Measurements from ENCODE around the gene ZNF282.

Gene ZNF282

DNA sequence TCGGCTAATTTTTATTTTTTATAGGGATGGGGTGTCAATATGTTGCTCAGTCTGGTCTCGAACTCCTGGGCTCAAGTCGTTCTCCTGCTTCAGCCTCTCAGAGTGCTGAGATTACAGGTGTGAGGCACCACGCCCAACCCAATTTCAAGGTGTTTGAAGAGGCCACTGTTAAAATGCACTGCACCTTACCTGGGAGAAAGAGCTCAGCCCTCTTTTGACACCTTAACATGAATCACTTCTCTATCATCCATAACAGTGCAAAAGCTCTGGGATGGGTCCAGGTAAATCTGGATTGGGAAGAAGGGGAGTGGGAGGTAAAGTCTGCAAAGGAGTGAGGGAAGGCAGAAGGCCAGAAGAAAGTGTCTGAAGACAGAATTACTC, 557 bp upstream of the ZNF282 start:
- DNase-seq (ENCODE audit: low spot score) = no peak

DNA sequence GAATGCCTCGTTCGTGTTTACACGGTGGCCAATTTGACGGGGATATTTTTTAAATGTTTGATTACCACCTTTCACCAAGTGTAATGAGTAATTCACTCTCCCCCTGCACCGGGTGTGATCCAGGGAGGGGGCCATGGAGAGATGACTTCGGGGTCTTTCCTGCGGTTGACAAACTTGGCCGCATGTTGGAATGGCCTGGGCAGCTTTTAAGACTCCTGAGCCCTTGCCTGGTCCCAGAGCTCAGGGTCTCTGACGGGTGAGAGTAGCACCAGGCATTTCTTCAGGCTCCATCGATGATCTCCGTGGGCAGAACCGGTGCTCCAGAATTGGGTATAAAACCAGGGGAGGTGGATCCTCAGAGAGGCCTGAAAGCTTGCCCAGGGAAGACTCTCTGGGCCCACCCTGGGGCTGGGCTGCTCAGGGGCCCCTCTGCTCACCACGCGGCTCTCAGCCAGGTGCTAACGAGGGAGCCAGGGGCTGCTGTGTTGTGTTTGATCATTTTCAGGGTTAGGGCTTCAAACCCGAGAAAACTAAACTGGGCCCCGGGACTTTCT, 882 bp downstream of the ZNF282 start:
- no peak for DNase-seq (ENCODE audit: low spot score)

DNA sequence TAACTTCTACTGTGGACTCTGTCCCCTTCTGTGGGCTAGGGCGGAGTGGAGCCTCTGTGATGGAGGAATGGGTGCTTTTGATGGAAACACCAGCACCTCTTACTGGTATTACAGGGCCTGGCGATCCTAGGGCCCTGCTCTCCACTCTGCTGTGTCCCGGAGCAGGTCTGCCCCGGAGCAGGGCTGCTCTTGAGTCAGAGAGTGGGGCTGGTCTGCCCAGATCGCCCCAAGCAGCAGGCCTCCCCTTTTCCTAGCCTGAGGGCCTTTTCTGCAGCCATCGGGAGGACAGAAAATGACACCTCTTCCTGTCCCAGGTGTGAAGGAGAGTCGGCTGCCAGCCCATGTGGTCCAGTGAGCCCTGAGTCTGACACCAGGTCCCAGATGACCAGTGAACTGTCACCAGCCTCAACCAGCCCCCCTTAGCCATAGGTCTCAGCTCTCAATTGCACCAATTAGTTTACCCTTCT, 1.4 kb downstream of the ZNF282 start:
- DNase-seq (ENCODE audit: low spot score) = no peak

DNA sequence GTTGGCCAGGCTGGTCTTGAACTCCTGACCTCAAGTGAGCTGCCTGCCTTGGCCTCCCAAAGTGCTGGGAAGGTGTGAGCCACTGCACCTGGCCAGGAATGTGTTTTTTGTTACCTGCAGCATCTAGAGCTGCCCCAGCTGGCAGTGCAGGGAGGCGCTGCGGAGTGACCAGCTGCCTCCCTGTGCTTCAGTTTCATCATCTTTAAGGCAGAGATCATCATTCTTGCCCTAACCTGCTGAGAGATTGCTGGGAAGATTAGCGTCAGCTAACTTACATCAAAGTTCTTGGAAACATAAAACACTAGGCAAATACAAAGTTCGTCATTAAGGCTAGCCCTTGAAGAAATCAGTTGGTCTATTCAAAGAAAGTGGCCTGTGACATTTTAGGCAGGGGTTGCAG, 2.3 kb downstream of the ZNF282 start:
- no peak for DNase-seq (ENCODE audit: low spot score)

DNA sequence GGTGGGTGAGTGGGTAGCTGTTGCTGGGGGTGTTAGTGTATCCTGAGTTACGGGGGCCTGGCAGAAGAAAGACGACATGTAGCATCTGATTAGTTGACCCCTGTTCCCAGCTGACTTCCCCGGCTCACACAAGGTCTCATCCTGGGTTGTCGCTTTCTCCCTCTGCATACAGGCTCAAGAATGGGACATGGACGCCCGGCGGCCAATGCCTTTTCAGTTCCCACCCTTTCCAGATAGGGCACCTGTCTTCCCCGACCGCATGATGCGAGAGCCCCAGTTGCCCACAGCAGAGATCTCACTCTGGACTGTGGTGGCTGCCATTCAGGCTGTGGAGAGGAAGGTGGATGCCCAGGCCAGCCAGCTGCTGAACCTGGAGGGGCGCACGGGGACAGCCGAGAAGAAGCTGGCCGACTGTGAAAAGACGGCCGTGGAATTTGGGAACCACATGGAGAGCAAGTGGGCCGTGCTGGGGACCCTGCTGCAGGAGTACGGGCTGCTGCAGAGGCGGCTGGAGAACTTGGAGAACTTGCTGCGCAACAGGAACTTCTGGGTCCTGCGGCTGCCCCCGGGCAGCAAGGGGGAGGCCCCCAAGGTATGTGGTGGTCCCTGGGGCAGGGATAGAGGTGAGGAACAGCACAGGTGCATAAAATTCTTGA, 2.9 kb downstream of the ZNF282 start:
- no peak for DNase-seq (ENCODE audit: low spot score)

DNA sequence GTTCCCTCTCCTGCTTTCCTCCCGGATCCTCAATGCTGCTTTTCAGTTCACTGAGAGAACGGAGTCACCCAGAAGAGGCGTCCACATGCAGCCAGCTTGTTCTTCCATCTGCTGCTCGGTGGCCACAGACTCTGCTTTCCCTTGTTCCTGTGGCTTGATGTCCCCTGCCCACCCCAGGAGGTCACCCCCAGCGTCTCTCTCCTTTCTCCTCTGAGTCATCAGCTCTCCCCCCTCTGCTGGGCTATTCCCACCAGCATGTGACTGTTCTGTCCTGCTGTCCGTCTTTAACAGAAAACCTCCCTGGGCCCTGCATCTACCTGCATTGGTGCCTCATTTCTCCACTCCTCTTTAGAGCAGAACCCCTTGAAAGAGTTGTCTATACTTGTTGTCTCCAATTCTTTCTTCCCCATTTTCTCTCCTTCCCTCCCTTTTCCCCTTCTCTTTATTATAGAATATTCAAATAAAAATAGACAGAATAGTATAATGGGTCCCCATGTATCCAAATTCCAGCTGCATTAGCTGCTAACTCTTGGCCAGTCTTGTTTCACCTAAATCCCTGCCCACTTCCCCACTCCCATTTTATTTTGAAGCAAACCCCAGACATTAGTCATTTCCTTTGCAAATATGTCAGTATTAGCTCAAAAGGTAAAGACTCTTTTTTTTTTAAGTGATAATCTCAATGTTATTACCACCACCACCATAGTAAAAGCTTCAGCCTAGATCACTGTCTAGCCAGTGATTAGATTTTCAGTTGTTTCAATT, 4.1 kb downstream of the ZNF282 start:
- no peak for DNase-seq (ENCODE audit: low spot score)

DNA sequence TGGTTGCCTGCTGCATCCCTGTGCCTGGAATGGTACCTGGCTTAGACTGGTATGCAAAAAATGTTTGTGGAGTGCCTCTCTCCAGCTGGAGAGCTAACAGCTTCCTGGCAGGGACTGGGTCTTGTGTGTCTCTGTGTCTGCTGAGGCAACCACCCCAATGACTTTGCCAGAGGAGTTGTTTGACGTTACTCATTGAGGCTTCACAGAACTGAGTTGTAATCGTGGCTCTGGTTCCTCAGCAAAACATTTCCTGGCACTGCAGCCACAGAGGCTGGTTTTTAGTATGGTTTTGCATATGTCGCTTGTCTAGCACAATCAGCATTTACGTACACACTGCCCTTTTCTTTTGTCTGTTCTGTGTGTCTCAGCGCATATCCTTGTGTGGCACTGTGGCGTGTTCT, 7.5 kb downstream of the ZNF282 start:
- no peak for DNase-seq (ENCODE audit: low spot score)

DNA sequence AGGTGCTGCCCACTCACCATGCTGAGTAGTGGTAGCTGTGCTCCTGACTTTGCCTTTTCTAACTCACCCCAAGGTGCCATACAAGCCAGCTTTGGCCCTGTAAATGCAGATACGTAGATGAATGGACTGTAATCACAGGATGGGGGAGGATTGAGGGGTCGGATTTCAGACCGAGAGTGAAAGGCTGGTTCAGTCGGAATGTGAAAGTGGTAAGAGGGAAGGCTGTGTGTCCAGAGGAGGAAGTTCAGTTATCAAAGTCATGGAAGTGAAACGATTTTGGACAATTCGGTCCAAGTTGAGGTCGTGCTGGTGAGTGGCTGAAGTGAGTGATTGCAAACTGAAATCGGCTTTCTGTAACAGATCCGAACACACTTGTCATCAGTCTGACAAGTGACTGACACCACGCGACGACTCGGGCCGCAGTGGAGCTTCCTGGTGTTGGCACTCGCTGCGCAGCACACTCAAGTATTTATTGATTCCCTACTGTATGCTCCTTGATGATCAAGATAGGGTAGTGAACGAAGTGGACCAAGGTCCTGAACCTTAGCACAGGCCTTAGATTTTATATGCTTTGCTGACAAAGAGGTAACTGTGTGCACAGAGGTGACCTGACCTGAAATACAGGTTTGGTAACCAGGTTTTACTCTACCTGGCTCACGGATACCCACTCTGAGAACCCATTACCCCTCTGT, 10.5 kb downstream of the ZNF282 start:
- no peak for DNase-seq (ENCODE audit: low spot score)

DNA sequence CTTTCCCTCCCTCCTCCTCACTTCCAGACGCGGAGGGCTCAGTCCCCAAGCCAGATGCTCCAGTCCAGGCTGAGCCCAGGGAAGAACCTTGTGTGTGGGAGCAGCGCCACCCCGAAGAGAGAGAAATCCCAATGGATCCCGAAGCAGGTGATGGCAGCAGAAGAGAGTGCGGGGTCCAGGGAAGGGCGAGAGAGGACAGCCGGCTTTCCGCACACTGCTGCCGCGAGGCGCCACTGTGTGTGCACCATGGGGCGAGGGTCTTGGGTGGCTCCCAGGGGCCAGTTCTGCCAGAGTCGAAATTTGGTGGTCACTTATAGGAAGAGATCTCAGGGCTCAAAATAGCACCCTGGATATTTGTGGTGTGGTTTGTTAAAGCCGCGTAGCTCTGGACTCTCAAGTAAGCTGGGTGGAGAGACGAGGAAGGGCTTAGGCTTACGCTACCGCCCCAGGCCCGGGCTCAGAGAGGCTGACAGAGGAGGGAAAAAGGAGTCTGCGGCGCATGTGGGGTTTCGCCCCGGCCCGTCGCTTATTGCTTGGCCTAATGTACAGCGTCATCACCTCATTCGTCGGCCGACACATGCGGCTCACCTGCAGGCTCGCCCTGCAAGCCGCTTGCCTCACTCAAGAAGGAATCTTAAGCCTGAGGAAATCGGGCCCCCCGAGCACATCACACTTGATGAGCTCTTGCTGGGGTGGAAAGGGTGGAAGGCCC, 12.1 kb downstream of the ZNF282 start:
- no peak for DNase-seq (ENCODE audit: low spot score)

DNA sequence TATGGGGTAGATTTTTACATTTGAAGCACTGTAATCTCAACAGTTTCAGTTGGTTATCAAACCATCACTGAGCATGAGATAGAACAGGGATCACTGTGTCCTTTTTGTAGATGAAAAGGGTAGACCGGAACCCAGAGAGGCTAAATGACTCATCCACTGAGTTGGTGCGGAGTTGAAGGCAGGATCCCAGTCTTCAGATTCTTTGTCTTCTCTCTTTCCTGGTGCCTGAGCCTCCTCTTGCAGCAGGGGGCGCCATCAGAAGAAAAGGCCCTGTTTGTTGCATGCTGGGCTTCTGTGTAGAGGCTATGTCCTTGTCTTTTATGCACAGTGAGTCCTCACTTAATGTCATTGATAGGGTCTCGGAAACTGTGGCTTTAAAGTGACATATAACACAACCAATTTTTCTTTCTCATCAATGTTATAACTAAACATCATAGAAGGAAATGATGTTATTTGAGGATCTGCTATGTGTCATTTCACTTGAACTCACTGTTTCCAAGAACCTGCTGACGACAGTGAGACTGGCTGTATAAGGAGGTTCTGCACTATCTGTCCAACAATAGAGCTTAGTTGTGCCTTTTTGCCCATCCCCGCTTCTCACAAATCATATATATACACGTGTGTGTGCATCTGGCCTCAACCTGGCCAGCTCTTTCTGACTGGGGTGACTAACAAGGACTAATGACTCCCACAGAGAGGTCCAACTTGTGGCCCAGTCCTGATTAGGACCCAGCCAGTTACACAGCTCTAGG, 14.3 kb downstream of the ZNF282 start:
- peak; percentile 89 for DNase-seq (ENCODE audit: low spot score)

DNA sequence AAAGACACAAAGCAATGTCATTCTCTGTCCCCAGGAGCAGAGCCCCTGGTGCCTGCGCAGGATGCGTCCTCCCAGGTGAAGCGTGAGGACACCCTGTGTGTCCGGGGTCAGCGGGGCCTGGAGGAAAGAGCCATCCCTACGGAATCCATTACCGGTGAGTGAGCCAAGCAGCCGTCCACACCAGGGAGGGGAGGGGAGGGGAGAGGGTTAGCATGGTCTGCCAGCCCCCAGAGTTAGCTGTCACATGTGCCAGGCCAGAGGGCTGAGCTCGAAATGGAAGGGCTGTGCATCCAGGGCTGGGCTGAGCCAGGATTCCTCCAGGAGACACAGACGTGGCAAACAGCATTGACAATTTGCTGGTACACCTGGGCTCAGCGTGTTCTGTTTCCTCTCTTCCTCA, 15.2 kb downstream of the ZNF282 start:
- no peak for DNase-seq (ENCODE audit: low spot score)

DNA sequence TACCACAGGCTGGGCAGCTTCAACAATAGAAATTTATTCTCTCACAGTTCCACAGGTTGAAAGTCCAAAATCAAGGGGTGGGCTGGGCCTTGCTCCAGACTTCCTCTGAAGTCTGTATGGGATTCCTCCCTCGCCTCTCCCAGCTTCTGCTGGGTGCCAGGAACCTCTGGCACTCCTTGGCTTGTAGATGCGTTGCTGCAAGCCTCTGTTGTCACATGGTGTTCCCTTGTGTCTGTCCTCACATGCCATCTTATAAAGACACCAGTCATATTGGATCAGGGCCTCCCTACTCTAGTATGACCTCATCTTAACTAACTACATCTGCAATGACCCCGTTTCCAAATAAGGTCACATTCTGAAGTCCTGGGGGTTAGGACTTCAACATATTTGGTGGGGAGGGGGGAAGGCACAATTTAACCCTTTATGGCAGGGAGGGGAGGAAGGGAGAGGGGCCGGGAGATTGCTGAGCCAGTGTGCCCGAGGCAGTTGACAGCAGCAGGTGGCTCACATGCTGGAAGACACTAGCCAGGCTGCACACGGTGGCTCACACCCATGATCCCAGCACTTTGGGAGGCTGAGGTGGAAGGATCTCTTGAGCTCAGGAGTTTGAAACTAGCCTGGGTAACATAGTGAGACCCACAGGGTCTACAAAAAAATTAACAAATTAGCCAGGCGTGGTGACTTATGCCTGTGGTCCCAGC, 18.8 kb downstream of the ZNF282 start:
- no peak for DNase-seq (ENCODE audit: low spot score)

DNA sequence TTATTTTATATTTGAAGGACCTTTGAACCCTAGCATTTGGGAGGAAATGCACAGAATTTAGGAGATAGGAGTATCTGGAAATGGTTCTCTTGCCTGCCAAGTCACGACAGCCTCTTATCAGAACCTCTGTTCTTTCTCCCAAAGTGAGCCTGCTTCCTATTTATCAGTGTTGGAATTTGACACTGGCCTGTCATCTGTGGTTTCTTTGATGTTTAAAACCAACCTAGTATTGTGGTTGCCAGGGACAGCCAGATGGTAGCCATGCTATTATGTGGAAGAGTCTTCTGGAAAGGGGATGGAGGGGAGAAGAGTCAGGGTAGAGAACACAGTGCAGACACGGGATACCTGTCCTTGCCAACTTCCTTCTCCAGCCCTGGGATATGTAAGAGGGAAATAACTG, 21.1 kb downstream of the ZNF282 start:
- DNase-seq (ENCODE audit: low spot score) = no peak

DNA sequence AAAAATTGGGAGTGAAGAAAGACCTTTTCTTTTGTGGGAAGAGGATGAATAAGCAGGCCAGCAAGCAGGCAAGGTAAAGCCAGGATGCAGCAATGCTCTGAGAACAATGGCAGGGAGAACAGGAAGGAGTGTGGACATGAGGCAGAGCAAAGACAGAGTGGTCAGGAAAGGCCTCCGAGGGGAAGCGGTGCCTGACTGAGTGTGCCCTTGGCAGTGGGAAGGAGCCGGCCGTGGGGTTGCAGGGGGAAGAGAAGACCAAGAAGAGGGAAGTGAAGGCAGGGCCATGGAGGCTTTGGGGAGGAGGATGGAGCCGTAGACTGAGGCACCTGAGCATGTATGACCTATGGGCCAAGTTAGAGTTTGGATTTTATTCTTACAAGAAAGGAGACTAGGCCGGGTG, 22.2 kb downstream of the ZNF282 start:
- DNase-seq (ENCODE audit: low spot score) = no peak

DNA sequence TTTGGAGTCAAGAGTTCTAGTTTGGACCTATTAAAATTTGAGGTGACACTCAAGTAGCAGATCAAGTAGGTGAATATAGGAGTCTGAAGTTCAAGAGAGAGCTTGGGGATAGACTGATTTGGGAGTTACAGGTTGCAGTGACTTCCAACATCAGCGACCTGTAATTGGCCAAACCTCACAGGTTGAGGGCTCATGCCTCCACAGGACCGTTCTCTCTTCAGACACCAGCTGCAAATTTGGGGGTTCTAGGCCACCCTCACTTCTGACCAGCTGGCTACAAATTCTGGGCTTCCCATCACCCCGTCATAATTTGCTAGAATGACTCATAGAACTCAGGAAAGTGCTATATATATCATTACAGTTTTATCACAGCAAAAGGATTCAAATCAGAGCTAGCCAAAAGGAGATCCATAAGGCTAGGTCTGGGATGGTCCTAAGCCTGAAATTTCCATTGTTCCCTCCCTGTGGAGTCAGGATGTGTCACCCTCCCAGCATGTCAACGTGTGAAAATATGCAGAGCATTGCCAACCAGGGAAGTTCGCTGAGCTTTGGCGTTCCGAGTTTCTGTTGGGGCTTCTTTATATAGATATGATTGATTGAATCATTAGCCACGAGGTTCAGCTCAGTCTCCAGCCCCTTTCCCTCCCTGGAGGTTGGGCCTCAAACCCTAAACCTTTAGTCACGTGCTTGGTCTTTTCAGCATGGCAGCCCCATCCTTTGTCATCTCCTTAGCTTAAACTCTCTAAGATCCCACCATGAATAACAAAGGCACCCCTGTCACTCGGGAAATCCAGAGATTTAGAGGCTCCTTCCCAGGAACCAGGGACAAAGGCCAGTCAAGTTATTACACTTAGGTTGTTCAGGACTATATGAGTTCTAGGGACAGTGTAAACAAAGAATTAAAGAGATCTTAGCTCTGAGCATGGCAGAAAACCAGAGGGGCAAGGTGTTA, 23.4 kb downstream of the ZNF282 start:
- no peak for DNase-seq (ENCODE audit: low spot score)

DNA sequence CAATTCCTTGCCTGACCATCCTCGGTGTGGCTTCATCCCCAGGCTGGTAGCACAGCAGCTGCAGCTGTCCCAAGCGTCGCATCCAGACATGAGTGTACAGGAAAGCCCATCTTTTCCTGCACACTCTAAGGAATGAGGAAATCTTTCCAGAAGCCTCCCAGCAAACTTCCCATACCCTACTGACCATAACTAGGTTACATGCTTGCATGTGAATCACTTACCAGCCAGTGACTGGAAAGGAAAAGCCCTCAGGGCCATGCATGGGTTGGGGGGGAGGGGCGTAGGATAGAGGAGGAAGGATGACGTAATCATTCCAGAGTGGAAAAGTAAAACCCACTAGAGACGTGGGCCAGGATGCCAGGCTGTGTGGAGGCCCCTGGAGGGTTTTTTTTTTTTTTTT, 25.2 kb downstream of the ZNF282 start:
- DNase-seq (ENCODE audit: low spot score) = no peak

DNA sequence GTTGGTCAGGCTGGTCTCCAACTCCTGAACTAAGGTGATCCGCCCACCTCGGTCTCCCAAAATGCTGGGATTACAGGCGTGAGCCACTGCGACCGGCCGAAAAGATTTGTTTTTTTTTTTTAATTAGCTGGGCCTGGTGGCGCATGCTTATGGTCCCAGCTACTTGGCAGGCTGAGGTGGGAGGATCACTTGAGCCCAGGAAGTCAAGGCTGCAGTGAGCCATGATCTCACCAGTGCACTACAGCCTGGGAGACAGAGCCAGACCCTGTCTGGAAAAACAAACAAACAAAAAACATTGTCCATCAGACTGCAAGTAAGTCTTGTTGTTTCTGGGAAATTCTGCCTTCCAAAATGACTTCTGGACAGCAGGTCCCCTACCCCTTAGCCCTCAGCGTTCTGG, 27.8 kb downstream of the ZNF282 start:
- no peak for DNase-seq (ENCODE audit: low spot score)

DNA sequence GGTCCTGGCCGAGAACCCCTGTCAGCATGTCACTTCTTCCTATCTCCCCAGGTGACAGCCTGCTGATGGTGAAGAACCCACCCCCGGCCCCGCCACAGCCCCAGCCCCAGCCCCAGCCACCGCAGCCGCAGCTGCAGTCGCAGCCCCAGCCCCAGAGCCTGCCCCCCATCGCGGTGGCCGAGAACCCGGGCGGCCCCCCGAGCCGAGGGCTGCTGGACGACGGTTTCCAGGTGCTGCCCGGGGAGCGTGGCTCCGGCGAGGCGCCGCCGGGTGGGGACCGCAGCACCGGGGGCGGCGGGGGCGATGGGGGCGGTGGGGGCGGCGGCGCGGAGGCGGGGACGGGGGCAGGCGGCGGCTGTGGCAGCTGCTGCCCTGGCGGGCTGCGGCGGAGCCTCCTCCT, 28.4 kb downstream of the ZNF282 start:
- no peak for DNase-seq (ENCODE audit: low spot score)

DNA sequence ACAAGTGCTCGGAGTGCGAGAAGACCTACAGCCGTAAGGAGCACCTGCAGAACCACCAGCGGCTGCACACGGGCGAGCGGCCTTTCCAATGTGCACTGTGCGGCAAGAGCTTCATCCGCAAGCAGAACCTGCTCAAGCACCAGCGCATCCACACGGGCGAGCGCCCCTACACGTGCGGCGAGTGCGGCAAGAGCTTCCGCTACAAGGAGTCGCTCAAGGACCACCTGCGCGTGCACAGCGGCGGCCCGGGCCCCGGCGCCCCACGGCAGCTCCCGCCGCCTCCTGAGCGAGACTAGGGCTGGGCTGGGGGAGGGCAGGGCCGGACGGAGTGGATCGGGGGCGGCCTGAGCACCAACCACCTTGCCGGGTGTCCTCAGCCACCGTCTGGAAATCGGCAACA, 29.0 kb downstream of the ZNF282 start:
- DNase-seq (ENCODE audit: low spot score) = no peak

DNA sequence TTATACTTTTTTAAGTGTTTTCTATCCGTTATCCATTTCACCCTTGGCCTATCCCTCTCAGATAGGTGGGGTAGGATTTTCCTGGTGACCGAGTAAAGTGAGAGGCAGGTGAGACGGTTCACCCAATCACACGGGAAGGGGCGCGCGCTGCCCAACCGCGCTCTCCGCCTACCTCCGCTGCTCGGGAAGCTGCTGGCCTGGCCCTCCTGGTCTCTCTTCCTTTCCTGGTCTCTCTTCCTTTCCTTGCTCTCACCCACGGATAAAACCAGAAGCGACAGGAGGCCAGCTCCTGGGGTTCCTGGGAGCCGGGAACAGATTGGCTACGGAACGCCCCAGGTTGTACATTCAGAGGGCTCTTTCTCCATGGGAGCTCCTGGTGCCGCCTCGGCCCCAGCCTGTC, 29.8 kb downstream of the ZNF282 start:
- DNase-seq (ENCODE audit: low spot score) = no peak
